Neural cell (in vitro differentiated cells): Measurements from ENCODE around the gene ADIPOR2. TPM values are rescaled to one million over a fixed set of nuclear protein-coding genes. Genes with fewer than 3 reads are reported as not detected.

ENCODE experiments used
- H2AFZ ChIP-seq: fragments of 200-600, 300-800 bp; sonication (generic), shearing (Covaris generic); 2 replicates; pipeline ENCODE4 v1.6.0; 2014; ENCODE audit warnings: low read depth, mild to moderate bottlenecking, antibody characterized with exemption, low read length, moderate library complexity
- H3F3A ChIP-seq: fragments of 200-600 bp; shearing (Covaris generic); 2 replicates; pipeline ENCODE4 v1.6.1; 2016; ENCODE audit warnings: mild to moderate bottlenecking, moderate library complexity, mixed read lengths, antibody characterized with exemption, low read length; ENCODE audit not compliant: insufficient read depth, poor library complexity, severe bottlenecking
- H3K27ac ChIP-seq: fragments of 200-600, 300-800 bp; sonication (generic), shearing (Covaris generic); 2 replicates; pipeline ENCODE4 v1.5.1; 2014; ENCODE audit warnings: mild to moderate bottlenecking, low read length, moderate library complexity
- H3K27me3 ChIP-seq: fragments of 300-800, 200-600 bp; sonication (generic), shearing (Covaris generic); 2 replicates; pipeline ENCODE4 v1.6.0; 2014; ENCODE audit warnings: mild to moderate bottlenecking, low read depth, low read length, moderate library complexity; ENCODE audit not compliant: insufficient read depth
- H3K36me3 ChIP-seq: fragments of 300-800, 200-600 bp; sonication (generic), shearing (Covaris generic); 2 replicates; pipeline ENCODE4 v1.5.1; 2014; ENCODE audit warnings: mild to moderate bottlenecking, antibody characterized with exemption, low read length, moderate library complexity; ENCODE audit not compliant: insufficient read depth
- H3K4me2 ChIP-seq: fragments of 300-800, 200-600 bp; sonication (generic), shearing (Covaris generic); 2 replicates; pipeline ENCODE4 v1.6.0; 2014; ENCODE audit warnings: mild to moderate bottlenecking, low read length
- H3K4me3 ChIP-seq: fragments of 300-800, 200-600 bp; sonication (generic), shearing (Covaris generic); 2 replicates; pipeline ENCODE4 v1.5.1; 2014; ENCODE audit warnings: mild to moderate bottlenecking, low read length, moderate library complexity
- H3K79me2 ChIP-seq: fragments of 200-600 bp; shearing (Covaris generic); replicated peaks from 2 replicates; pipeline ENCODE4 v1.6.0; 2014; ENCODE audit warnings: mild to moderate bottlenecking, low read length, moderate library complexity; ENCODE audit not compliant: insufficient read depth
- H3K9ac ChIP-seq: fragments of 300-800, 200-600 bp; sonication (generic), shearing (Covaris generic); 2 replicates; pipeline ENCODE4 v1.6.1; 2016; ENCODE audit warnings: mild to moderate bottlenecking, low read length, mixed read lengths
- H3K9me2 ChIP-seq: fragments of 200-600 bp; shearing (Covaris generic); 2 replicates; pipeline ENCODE4 v1.6.1; 2016; ENCODE audit warnings: mild to moderate bottlenecking, low read length, mixed read lengths; ENCODE audit not compliant: insufficient read depth
- H3K9me3 ChIP-seq: fragments of 200-600, 300-800 bp; sonication (generic), shearing (Covaris generic); 2 replicates; pipeline ENCODE4 v1.6.1; 2016; ENCODE audit warnings: mild to moderate bottlenecking, mixed run types, low read length, moderate library complexity, mixed read lengths
- H4K20me1 ChIP-seq: fragments of 200-600 bp; shearing (Covaris generic); 2 replicates; pipeline ENCODE4 v1.6.1; 2016; ENCODE audit warnings: mild to moderate bottlenecking, mixed run types; ENCODE audit not compliant: insufficient read depth
- EP300 ChIP-seq: fragments of 450-650 bp; conservative IDR thresholded peaks from 2 replicates; pipeline ENCODE4 v1.6.1; 2014; ENCODE audit warnings: antibody characterized with exemption, mild to moderate bottlenecking, moderate library complexity; ENCODE audit not compliant: poor library complexity, severe bottlenecking
- EZH2 ChIP-seq: fragments of 200-600, 300-800 bp; shearing (Covaris generic), sonication (generic); IDR thresholded peaks from 2 replicates; pipeline ENCODE4 v1.6.1; 2014; ENCODE audit warnings: antibody characterized with exemption, low read length, borderline replicate concordance, mild to moderate bottlenecking; ENCODE audit not compliant: insufficient read depth, poor library complexity, severe bottlenecking
- MXI1 ChIP-seq: fragments of 450-650 bp; conservative IDR thresholded peaks from 2 replicates; pipeline ENCODE4 v1.6.1; 2014; ENCODE audit warnings: antibody characterized with exemption, mild to moderate bottlenecking; ENCODE audit not compliant: poor library complexity, severe bottlenecking
- POLR2AphosphoS5 ChIP-seq: IDR thresholded peaks from 2 replicates; pipeline ENCODE4 v1.6.1; 2012
- RAD21 ChIP-seq: fragments of 450-650 bp; conservative IDR thresholded peaks from 2 replicates; pipeline ENCODE4 v1.6.1; 2014; ENCODE audit warnings: antibody characterized with exemption, mild to moderate bottlenecking, moderate library complexity
- REST ChIP-seq: IDR thresholded peaks from 2 replicates; pipeline ENCODE4 v1.6.1; 2012; ENCODE audit warnings: borderline replicate concordance
- SMC3 ChIP-seq: fragments of 450-650 bp; conservative IDR thresholded peaks from 2 replicates; pipeline ENCODE4 v1.6.1; 2014; ENCODE audit warnings: antibody characterized with exemption, mild to moderate bottlenecking, moderate library complexity; ENCODE audit not compliant: poor library complexity
- TAF1 ChIP-seq: IDR thresholded peaks from 2 replicates; pipeline ENCODE4 v1.6.1; 2012; ENCODE audit warnings: low read depth
- polyA plus RNA-seq: library from polyadenylated mRNA; depleted of rRNA; stranded (reverse); fragments of >200 nt; gene quantifications from 2 replicates; pipeline ENCODE4 v1.2.3, GENCODE V29; 2014
- TF ChIP-seq, protein P1 (sequence below): fragments of 450-650 bp; IDR thresholded peaks from 2 replicates; pipeline ENCODE4 v1.5.1; 2014; ENCODE audit warnings: antibody characterized with exemption, mild to moderate bottlenecking, moderate library complexity; ENCODE audit not compliant: poor library complexity, severe bottlenecking

Gene ADIPOR2
- polyA plus RNA-seq, 1 donor from 2014 or later, result 18.5 TPM

- Histone ChIP-seq H3K79me2 (peaks cover 7% of the 10 kb centered on the region), H3K9me3 (no peaks in the 10 kb centered on the region), H3K4me3 (no peak overlapping the region), H3K27me3 (no peaks in the 10 kb centered on the region), H3K36me3 (no peaks in the 10 kb centered on the region), H3F3A (no peaks in the 10 kb centered on the region), H3K9ac (no peak overlapping the region), H4K20me1 (no peaks in the 10 kb centered on the region), H3K27ac (no peak overlapping the region), H2AFZ (no peak overlapping the region), H3K9me2 (no peaks in the 10 kb centered on the region), H3K4me2 (no peak overlapping the region)
- TF ChIP-seq EP300 (no peak), SMC3 (no peak), RAD21 (no peak), EZH2 (no peak), MXI1 (no peak), POLR2AphosphoS5 (no peak), REST (no peak), TAF1 (no peak)
- TF ChIP-seq, protein P1, sequence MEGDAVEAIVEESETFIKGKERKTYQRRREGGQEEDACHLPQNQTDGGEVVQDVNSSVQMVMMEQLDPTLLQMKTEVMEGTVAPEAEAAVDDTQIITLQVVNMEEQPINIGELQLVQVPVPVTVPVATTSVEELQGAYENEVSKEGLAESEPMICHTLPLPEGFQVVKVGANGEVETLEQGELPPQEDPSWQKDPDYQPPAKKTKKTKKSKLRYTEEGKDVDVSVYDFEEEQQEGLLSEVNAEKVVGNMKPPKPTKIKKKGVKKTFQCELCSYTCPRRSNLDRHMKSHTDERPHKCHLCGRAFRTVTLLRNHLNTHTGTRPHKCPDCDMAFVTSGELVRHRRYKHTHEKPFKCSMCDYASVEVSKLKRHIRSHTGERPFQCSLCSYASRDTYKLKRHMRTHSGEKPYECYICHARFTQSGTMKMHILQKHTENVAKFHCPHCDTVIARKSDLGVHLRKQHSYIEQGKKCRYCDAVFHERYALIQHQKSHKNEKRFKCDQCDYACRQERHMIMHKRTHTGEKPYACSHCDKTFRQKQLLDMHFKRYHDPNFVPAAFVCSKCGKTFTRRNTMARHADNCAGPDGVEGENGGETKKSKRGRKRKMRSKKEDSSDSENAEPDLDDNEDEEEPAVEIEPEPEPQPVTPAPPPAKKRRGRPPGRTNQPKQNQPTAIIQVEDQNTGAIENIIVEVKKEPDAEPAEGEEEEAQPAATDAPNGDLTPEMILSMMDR, result no peak
These were observed 46.9 kb downstream of the ADIPOR2 start for GRCh38 chr12:1737652-1738286.

DNA sequence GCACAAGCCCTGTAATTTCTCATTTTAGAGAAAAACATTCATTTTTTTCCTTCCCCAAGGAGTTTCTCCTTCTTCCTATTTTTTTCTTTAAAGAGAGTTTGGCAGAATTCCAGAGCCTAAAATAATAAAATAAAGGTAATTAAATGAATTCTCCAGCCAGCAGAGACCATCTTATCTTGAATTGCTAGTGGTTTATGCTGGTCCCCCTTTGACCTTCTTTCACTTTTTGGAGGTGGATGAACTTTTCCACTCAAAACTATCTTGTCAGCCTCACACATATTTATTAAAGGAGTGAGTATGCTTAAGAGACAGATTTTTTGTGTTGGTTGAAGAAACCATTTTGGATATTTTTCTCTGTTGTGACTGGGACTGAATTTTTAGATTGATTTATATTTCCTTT, 47.6 kb downstream of the ADIPOR2 start:
- Histone ChIP-seq H3K79me2 (peaks cover 7% of the 10 kb centered on the region), H3K27ac (no peak overlapping the region), H3K27me3 (no peaks in the 10 kb centered on the region), H3K36me3 (no peaks in the 10 kb centered on the region), H3F3A (no peaks in the 10 kb centered on the region), H3K9me2 (no peaks in the 10 kb centered on the region), H3K4me2 (no peak overlapping the region), H3K9ac (no peak overlapping the region), H3K9me3 (no peaks in the 10 kb centered on the region), H3K4me3 (no peak overlapping the region), H2AFZ (no peak overlapping the region), H4K20me1 (no peaks in the 10 kb centered on the region)
- TF ChIP-seq EP300, result no peak
- no peak for TF ChIP-seq POLR2AphosphoS5
